ENCODE data around the gene NBPF1.
"Not testable (repeated sequence)": the region's sequence is repeated elsewhere in the genome, so short reads cannot be mapped to it uniquely, and the experiment has no call there.

GRCh38 chr1:16637941-16638778 is 24.8 kb upstream of the NBPF1 start:
- TF ChIP-seq CTCF, POLR2A (IDR thresholded peaks at IDR 0.05): not testable (repeated sequence)
